Heart left ventricle (tissue), 16 donors: Measurements from ENCODE around the gene ACR. TPM values are rescaled to one million over a fixed set of nuclear protein-coding genes. Genes with fewer than 3 reads are reported as not detected.

Experiments used
- ATAC-seq, 4 donors: fragments of 200-7000 bp; cut with Tn5 transposase; one replicate each; pipeline ENCODE4 v1.9.1; 2020 to 2022; ENCODE audit warnings: moderate library complexity in 4 of 4, mild to moderate bottlenecking in 3 of 4, moderate number of reproducible peaks in 1 of 4
- DNase-seq, 5 donors: peaks; one replicate each; pipeline ENCODE4 v3.0.0-alpha.2; 2020
- H3K27ac ChIP-seq, 12 donors: fragments of 200-600 bp; sonication (generic) in 4 of 12; one replicate each; pipeline versions ENCODE4 v1.5.0 to v1.8.0; 2016 to 2022; ENCODE audit warnings: mild to moderate bottlenecking in 2 of 12
- H3K27me3 ChIP-seq, 9 donors: fragments of 200-600 bp; sonication (generic) in 2 of 9; one replicate each; pipeline versions ENCODE4 v1.5.1 to v1.8.0; 2016 to 2022; ENCODE audit warnings: mild to moderate bottlenecking in 3 of 9
- H3K36me3 ChIP-seq, 9 donors: fragments of 200-600 bp; sonication (generic) in 2 of 9; one replicate each; pipeline versions ENCODE4 v1.5.0 to v1.8.0; 2018 to 2022; ENCODE audit warnings: mild to moderate bottlenecking in 2 of 9
- H3K4me1 ChIP-seq, 12 donors: fragments of 200-600 bp; sonication (generic) in 4 of 12; one replicate each; pipeline versions ENCODE4 v1.5.0 to v1.8.0; 2016 to 2022; ENCODE audit warnings: mild to moderate bottlenecking in 3 of 12
- H3K4me3 ChIP-seq, 12 donors: fragments of 200-600 bp; sonication (generic) in 4 of 12; one replicate each; pipeline versions ENCODE4 v1.5.0 to v1.8.0; 2017 to 2022; ENCODE audit warnings: mild to moderate bottlenecking in 9 of 12, moderate library complexity in 4 of 12
- H3K9me3 ChIP-seq, 12 donors: fragments of 200-600 bp; sonication (generic) in 4 of 12; one replicate each; pipeline versions ENCODE4 v1.5.0 to v1.8.0; 2016 to 2022; ENCODE audit warnings: mild to moderate bottlenecking in 1 of 12
- POLR2A ChIP-seq, 2 donors: fragments of 450-650 bp; IDR thresholded peaks; one replicate each; pipeline ENCODE4 v1.6.1; 2017; ENCODE audit warnings: antibody characterized with exemption in 2 of 2, mild to moderate bottlenecking in 2 of 2, moderate library complexity in 2 of 2
- WGBS, 4 donors: extraction: QIAGEN DNeasy Blood & Tissue Kit in 2 of 4; methylation state at CpG; one replicate each; pipeline versions ENCODE4 v1.1.5 to v1.1.7; 2013 to 2018; 5-methylcytosine and 5-hydroxymethylcytosine counted together
- intact Hi-C, 10 donors: fragments of 100-400 bp; cut with DNase I; formaldehyde crosslinking; loops; one replicate each; pipeline versions ENCODE4 v1.11.1 to v1.14.2; 2022
- polyA plus RNA-seq, 2 donors: library from polyadenylated mRNA; stranded (reverse); fragments of 200-250 nt; gene quantifications; one replicate each; pipeline ENCODE4 v1.2.3, GENCODE V29; 2013
- total RNA-seq, 9 donors: library from RNA; depleted of rRNA in 2 of 9; stranded (reverse); fragments of >200 nt in 2 of 9; fragmentation: NEBNext Ultra II Directional in 3 of 9; extraction: Animal tissue kit (Norgen Biotek cat#: 25700) in 3 of 9; gene quantifications; one replicate each; pipeline versions ENCODE4 v1.1.0 to v1.2.4, GENCODE V29; 2016 to 2023
- TF ChIP-seq, protein P1 (sequence below), 12 donors: fragments of 200-600 bp; sonication (generic) in 4 of 12; IDR thresholded peaks; one replicate each; pipeline versions ENCODE4 v1.5.0 to v1.8.0; 2018 to 2022; ENCODE audit warnings: antibody characterized with exemption in 12 of 12, mild to moderate bottlenecking in 5 of 12
- donor health status: ischemic (EF 13 %, LVEDD 7.1; RV severe dilation, severe dysfunction).
- donor health status: healthy with polysubstance abuse.
- donor health status: DM: no; HTN: yes; CAD: no.
- donor health status: DM: no; HTN: no; CAD: no.
- donor health status: ischemic (EF 25% LVEDD 6.9; RV normal size, moderate dysfunction).
- donor health status: ischemic (EF 25% LVEDD 5.7; RV mildly dilated, moderate dysfunction).
- donor health status: healthy.
- donor health status: DM: yes; HTN: yes; CAD: no.
- donor health status: ischemic (EF 35%, LVEDD 5.7; RV mildly dilated, moderate dysfunction).
- donor health status: nonischemic (EF 11% LVEDD 7.7; RV severe dilation, severe dysfunction).
- donor health status: DM: yes; HTN: yes; CAD: no.
- donor health status: PGD.
- donor health status: ischemic (EF 29% LVEDD 5.4; RV normal size, mild dysfunction).
- donor health status: nonischemic (EF 23%, LVEDD 6.1; RV moderate dilation, normal function).

Gene ACR
- total and polyA plus RNA-seq, 11 donors: 0.12 to 1.2 (median 0.50) TPM; not detected in 2

DNA sequence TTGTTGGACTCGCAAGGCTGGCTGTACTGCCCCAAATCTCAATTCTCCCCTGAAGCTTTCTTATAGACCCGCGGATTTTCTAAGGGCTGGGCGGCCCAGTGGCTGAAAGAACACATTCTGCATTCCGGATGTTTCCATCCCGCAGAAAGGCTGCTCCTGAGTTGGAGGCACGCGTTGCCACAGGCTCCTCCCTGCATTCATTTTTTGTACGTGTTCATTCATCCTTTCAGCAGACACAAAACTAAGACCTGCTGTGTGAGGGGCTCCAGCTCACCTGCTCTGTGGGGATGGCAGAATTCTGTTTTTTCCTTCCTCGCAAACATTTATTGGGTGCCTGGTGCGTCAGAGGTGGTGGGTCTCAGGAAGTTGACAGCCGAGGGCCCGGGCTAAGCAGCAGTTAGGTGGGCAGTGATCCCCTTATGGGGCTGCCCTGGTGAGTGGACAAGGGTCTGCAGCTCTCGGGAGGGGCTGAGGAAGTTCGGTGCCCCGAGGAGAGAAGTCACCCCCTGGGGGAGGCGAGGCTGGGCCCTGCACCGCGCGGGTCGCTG lies 41.7 kb upstream of the ACR start:
- ATAC-seq (peak in 1 of 4 donors; percentile 19), DNase-seq (peak in 3 of 5 donors; percentile 3 to 58 (median 14))
- Histone ChIP-seq H3K4me3 (peak overlapping the region in 9 of 12 donors; percentile 37 to 61 (median 49)), H3K9me3 (peaks cover 0 to 10% (median 0%) of the 10 kb centered on the region in 12 donors), H3K4me1 (peaks cover 4 to 93% (median 37%) of the 10 kb centered on the region in 12 donors), H3K27ac (peak overlapping the region in 4 of 12 donors; percentile 8 to 37 (median 26)), H3K36me3 (peaks cover 0 to 49% (median 24%) of the 10 kb centered on the region in 9 donors), H3K27me3 (no peaks in the 10 kb centered on the region)
- intact Hi-C loops: loop anchor here in 1 of 10 donors (5.0 kb wide), 1 partner anchor 69 kb away; the partner anchor contains the start of gene ARSA
- TF ChIP-seq POLR2A (IDR thresholded peaks at IDR 0.05): no peak
- TF ChIP-seq, protein P1, sequence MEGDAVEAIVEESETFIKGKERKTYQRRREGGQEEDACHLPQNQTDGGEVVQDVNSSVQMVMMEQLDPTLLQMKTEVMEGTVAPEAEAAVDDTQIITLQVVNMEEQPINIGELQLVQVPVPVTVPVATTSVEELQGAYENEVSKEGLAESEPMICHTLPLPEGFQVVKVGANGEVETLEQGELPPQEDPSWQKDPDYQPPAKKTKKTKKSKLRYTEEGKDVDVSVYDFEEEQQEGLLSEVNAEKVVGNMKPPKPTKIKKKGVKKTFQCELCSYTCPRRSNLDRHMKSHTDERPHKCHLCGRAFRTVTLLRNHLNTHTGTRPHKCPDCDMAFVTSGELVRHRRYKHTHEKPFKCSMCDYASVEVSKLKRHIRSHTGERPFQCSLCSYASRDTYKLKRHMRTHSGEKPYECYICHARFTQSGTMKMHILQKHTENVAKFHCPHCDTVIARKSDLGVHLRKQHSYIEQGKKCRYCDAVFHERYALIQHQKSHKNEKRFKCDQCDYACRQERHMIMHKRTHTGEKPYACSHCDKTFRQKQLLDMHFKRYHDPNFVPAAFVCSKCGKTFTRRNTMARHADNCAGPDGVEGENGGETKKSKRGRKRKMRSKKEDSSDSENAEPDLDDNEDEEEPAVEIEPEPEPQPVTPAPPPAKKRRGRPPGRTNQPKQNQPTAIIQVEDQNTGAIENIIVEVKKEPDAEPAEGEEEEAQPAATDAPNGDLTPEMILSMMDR (IDR thresholded peaks at IDR 0.05): peak in 1 of 12 donors; percentile 39
- 41 to 67% (median 48%) methylated on average over 17 to 21 of the region's 21 CpGs for WGBS, 4 donors

DNA sequence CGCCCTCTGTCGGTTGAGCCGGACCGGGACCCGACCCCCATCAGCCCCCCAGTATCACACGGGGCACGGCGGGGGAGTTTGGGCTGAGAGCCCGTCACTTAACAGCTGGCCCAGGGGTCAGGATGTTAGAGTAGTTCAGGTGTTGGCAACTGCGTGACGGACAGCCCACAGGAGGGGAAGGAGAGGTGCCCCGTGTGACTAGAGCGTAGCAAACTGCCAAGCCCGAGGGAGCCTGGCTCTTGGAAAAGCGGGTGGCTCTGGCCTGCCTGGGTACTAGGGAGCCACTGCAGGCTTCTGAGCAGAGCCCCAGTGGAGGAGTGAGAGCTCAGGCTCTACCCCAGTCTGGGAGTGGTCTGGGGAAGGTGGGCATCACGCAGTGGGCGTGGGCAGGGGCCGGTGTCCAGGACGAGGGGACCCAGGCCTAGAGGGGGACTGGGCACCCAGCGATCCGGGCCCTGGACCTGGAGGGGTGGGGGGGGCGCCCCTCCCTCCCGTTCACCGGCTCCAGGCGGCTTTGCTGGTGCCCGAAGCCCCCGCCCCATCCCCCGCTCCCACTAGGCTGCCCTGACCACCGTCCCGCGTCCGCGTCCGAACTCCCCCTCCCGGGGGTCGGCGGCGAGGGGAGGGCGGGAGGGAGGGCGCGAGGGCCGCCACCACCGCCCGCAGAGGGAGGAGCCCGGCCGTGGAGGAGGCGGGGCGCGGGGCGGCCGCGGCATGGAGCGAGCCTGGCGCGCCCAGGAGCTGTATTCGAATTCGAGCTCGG lies 41.0 kb upstream of the ACR start:
- Histone ChIP-seq H3K36me3 (peaks cover 0 to 52% (median 24%) of the 10 kb centered on the region in 9 donors), H3K9me3 (peaks cover 0 to 3% (median 0%) of the 10 kb centered on the region in 12 donors), H3K4me3 (peak overlapping the region; percentile 15 to 61 (median 47)), H3K27ac (peak overlapping the region in 3 of 12 donors; percentile 19 to 37 (median 33)), H3K4me1 (peaks cover 4 to 90% (median 36%) of the 10 kb centered on the region in 12 donors), H3K27me3 (no peaks in the 10 kb centered on the region)
- 15 to 35% (median 22%) methylated on average over 13 to 56 of the region's 58 CpGs for WGBS, 4 donors
- intact Hi-C loops: loop anchor here in 1 of 10 donors (5.0 kb wide), 1 partner anchor 70 kb away; the partner anchor contains the start of gene ARSA
- peak in 2 of 4 donors; percentile 33 to 66 for ATAC-seq
- DNase-seq: peak in 3 of 5 donors; percentile 30 to 62 (median 30)
- TF ChIP-seq, protein P1 (IDR thresholded peaks at IDR 0.05): peak in 9 of 12 donors; percentile 31 to 57 (median 48)
- TF ChIP-seq POLR2A (IDR thresholded peaks at IDR 0.05): no peak

DNA sequence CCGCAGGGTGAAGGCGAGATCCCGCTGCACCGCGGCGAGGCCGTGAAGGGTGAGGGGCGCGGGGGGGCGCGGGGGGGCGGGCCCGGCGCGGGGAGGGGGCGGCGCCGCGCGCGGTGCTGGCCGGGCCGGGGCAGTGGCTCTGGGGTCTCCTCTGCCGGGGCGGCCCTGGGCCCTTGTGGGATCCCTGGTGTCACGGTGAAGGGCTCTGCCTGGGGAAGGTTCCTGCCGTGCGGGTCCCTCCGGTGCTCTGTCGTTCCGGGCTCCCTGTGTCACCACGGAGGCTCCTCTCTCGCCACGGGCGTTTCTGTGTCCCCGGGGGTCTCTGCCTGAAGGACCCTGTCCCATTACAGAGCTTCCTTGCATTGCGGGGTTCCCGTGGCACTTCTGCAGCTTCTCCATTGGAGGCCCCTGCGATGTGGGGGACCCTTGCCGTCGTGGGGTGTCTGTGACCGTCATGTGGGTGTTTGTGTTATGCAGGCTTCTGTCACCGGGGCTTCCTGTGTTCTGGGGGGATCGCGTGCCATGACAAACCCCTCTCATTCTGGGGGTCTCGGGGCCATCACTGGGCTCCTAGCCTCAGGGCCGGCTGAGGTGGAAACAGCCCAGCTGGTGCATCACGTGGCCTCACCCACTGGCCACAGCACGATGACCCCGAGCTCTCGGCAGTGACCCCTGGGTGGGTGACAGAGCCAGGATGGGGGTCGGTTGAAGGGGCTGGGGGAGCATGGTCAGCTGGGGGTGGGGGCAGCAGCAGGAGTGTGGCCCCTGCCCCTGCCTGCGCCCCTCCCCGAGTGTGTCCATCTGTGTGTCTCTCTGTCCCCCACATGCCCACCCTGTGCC lies 40.1 kb upstream of the ACR start:
- Histone ChIP-seq H3K4me1 (peaks cover 4 to 87% (median 36%) of the 10 kb centered on the region in 12 donors), H3K36me3 (peaks cover 0 to 55% (median 31%) of the 10 kb centered on the region in 9 donors), H3K27me3 (no peaks in the 10 kb centered on the region), H3K4me3 (peak overlapping the region in 10 of 12 donors; percentile 26 to 61 (median 44)), H3K9me3 (no peaks in the 10 kb centered on the region), H3K27ac (peak overlapping the region in 4 of 12 donors; percentile 14 to 34 (median 25))
- WGBS, 4 donors: 29 to 72% (median 42%) methylated on average over 7 to 54 of the region's 54 CpGs
- TF ChIP-seq POLR2A (IDR thresholded peaks at IDR 0.05): no peak
- TF ChIP-seq, protein P1 (IDR thresholded peaks at IDR 0.05): no peak
- DNase-seq: peak in 3 of 5 donors; percentile 22 to 50 (median 29)
- ATAC-seq: no peak
- intact Hi-C loops: loop anchor here in 1 of 10 donors (5.0 kb wide), 1 partner anchor 71 kb away; the partner anchor contains the start of gene ARSA
